Dedifferentiated amniotic fluid mesenchymal stem cell (primary cell): Measurements from ENCODE around the gene NKX1-2.

Source experiments
- DNase-seq: peaks from one replicate; pipeline ENCODE4 v3.0.0-alpha.2; 2016; ENCODE audit errors: extremely low spot score

NKX1-2 gene

DNA sequence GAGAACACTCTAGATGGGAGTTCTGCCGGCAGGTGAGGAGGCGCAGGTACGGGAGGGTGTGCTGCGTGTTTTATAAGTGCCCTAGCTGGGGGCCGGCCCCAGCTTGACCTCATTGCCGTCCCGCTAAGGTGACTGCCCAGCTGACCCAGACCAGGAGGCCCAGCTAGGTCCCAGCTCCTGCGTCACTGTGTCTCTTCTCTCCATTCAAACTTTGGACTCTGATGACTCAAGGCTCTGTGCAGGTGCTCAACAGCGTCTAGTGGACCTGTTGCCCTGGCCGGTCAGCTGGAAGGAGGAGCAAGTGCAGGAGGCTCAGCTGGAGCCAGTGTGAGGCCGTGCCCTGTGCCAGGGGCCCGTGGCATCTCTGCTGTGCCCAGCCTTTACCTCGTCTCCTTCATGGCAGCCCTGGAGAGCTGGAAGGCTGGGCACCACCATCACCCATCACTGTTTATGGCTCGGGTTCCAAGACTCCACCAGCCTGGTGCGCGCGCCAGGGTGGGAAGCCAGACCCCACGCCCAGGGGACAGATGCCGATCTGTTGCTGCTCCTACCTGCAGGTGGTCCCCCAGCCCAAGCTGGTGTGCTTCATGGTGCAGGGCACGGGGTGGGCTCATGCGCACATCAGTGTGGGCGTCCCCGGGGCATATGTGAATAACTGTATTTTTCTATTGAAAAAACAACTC lies 26.3 kb upstream of the NKX1-2 start:
- no peak for DNase-seq

DNA sequence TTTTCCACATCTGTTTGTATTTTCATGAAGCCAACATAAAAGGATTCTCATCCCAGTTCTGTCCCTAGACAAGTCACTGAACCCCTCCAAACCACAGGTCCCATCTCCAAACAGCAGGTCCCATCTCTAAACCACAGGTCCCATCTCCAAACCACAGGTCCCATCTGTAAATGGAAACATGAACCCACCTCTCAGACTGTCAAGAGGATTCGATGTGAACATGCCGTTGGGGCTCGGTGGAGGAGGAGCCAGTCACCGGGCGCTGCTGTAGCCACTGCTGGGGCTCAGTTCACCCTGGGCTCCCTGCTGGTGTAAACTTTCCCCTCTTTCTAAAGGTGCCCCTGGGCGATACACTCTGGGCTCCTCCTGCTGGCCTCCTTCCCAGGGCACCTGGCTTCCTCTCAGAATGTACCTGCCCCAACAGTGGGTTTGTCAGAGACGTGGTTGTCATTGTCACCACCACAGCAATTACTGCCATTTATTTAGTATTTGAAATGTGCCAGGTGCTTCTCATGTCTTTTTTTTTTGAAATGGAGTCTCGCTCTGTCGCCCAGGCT lies 24.8 kb upstream of the NKX1-2 start:
- DNase-seq = no peak

DNA sequence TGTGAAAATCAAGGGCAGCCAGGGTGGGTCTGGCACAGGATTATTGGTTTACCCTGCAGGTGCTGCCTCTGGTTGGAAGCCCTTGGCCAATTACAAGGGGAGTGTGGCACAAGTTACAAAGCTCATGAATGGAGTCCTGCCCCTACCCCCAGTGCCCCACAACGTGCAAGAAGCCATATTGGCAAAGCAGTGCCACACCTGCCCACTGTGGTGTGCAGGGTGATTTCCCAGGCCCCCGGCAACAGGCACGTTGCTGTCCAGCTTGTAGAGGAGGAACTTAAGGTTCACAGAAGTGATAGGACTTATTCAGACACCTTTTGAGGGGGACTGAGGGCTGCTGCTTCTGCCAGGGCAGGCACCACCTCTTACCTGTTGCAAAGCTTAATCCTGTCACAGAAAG lies 23.2 kb upstream of the NKX1-2 start:
- no peak for DNase-seq

DNA sequence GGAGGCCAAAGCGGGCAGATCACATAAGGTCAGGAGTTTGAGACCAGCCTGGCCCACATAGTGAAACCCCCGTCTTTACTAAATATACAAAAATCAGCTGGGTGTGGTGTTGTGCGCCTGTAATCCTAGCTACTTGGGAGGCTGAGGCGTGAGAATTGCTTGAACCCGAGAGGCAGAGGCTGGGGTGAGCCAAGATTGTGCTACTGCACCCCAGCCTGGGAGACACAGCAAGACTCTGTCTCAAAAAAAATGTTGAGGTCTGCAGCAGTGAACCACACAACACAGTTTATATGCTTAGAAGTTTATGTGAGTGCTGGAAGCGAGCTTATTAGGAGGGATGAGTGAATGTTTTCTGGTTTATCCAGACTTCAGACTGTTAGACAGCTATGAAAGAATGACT lies 22.2 kb upstream of the NKX1-2 start:
- no peak for DNase-seq

DNA sequence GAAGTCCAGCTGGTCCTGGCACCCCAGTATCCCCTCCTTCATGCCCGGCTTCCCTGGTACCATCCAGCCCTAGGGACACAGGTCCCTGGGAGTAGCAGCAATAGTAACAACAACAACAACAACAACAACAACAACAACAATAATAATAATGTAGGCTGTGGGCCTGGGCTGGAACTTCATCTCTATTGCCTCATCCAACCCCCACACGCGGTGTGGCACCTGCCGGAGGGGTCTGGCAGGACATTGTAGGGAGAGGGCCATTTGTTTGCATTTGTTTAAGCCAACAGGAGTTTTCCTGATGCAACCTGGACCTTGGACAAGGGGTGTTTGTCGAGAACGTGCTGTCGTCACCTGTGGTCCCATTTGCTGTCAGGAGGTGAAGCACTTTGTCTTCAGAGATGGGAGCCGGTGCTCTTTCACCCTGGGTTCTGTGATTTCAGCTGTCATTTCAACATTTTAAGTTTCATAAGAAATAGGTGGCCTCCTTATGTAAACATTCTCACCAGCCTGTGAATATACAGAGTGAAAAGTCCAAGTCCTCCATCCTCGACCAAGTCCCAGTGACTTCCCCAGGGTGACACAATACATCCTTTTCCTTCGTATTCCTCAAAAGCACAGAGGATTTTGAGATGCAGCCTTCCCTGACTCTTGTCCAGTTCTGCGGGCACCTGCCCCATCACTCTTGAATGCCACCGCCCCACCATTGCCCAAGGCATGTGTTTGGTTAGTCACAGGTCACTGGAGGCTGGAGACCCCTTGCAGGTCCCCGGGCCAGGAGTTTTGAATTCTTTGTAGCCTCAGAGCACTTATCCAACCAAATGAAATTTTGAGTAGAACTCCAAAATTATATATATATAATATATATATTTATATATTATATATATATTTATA lies 21.0 kb upstream of the NKX1-2 start:
- DNase-seq = no peak

DNA sequence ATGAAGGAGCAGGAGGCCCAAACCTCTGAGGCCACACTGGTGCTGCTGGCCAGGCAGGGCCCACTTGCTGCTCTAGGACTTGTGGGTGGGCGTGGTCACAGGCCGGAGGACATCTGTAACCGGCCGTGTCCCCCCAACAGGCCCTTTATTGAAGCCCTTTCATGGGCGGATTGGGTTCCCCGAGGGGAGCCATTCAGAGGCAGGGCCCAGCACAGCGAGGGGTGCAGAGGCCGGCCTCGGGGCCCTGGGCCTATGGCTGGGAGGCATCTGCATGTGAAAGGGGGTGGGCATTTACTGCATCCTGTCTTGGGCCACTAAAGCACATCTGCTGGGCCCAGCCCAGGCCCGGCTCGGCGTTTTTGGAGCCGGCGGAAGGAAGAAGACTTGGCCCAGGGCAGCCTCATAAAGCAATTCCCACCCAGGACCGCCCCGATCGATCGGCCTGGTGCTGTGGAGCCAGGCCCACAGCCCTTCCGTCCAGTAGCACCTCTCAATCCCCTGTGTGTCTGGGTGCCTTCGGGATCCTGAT lies 20.2 kb upstream of the NKX1-2 start:
- DNase-seq = no peak

DNA sequence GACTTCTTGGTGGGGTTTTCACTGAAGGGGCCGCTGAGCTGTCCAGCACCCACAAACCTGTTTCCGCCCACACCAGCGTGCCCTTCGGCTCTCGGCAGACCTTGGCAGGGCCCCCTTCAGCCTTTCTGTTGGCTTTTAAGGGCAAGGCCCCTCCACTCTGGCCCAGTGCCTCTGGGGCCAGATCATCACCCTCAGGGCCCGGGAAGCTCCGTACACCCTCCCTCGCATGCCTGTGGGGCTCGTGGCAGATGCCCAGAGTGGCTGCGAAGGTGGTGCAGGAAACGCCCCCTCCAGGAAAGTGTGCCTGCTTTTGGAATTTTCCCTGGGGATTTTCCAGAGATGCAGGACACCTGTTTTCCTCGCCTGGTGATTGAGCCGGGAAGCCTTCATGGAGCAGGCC lies 18.8 kb upstream of the NKX1-2 start:
- no peak for DNase-seq

DNA sequence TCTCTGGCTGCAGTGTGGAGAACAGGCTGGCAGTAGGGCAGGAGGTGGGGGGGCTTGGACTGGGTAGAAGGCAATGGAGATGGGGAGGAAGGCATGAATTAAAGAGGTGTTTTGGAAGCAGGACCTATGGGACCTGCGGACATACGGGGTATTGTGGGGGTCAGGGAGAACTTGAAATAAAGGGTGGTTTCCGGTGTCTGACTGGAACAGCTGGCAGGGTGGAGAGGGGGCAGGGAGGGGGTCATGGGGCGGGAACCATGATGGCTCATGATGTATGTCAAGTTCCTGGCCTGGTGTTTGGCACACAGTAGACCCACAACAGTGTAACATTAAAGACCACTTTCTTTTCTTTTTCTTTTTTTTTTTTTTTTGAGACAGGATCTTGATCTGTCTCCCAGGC lies 17.3 kb upstream of the NKX1-2 start:
- DNase-seq = no peak

DNA sequence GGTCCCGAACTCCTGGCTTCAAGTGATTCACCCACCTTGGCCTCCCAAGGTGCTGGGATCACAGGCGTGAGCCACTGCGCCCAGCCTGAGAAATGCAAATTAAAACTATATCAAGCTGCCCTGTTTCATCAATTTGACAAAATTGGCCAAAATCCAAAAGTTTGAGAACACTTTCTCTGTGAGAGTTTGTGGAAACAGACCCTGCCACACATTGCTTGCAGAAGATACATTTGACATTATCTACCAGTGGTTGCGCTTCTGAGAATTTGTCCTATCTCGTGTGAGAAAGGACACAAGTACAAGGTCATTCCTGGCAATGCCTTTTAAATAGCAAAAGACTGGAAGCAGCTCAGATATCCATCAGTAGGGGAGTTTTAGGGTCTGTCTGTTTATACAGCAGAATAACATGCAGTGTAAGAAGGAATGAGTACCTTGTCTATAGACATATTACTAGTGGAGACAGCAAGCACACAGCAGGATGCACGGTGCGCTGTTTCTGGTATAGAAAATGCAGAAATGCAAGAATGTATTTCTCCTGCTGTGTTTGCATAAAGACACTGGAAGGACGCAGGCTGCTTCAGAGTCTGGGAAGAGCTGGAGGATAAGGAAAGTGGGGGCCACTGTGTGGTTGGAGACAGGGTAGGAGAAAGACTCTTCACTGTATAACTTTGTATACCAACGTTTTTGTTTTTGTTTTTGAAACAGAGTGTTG lies 16.1 kb upstream of the NKX1-2 start:
- DNase-seq = no peak

DNA sequence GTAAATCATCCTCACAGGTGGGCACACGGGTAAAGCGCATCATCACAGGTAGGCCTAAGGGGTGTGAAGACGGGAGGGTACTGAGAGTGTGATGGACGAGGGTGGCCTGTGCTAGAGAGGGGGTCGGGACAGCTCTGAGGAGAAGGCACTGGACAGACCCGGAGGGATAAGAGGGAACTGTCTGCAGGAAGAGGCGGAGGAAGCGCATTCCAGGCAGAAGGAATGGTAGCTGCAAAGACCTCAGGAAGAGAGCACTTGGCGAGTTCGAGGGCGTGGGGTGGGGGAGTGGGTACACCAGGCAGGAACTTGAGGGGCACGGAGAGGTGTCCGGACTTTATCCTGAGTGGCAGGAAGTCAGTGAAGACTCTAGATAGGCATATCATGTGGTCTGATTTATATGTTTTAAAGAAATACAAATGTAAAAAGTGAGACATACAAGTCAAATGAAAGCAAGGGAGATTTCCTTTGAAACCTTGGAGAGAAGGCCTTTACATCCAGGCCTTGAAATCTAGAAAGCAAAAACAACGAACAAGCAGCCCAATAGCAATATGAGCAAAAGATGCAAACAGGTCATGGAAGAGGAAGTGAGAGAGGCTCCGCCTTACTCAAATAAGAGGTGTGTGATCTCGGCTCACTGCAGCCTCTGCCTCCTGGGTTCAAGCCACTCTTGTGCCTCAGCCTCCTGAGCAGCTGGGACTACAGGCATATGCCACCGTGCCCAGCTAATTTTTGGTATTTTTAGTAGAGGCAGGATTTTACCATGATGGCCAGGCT lies 15.4 kb upstream of the NKX1-2 start:
- DNase-seq = no peak

DNA sequence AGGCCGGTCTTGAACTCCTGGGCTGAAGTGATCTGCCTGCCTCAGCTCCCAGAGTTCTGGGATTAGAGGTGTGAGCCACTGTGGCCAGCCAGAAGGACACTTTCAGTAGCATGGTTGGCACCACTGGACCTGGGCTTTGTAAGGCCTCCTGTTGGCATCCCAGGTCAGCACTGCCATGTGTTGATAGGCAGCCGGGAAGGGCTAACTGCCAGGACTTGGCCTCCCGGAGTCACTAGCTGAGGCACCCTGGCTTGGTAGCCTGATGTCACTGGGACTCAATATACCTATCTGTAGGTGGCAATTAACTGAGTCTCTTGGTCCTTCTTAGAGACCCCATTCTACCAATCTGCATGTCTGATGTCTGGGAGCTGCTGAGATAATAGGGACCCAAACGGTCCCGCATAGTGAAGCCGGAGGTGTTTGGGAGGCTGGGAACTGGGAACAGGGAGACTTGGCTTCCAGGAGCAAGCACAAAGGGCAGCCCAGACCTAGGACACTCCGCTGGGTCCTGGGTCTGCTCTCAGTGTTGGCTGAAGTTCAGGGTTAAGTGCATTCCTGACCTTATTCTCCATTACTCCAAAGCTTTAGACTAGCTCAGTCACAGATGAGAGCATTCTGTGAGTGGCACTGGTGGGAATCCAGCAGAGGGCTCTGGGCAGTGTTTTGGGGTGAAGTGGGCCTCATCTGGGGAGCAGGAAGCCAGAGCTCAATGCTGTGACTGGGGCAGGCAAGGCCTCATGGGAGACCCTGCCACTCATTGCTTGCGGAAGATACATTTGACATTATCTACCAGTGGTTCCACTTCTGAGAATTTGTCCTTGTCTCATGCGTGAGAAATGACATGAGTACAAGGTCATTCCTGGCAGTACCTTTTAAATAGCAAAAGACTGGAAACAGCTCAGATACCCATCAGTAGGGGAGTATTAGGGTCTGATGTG lies 14.5 kb upstream of the NKX1-2 start:
- no peak for DNase-seq

DNA sequence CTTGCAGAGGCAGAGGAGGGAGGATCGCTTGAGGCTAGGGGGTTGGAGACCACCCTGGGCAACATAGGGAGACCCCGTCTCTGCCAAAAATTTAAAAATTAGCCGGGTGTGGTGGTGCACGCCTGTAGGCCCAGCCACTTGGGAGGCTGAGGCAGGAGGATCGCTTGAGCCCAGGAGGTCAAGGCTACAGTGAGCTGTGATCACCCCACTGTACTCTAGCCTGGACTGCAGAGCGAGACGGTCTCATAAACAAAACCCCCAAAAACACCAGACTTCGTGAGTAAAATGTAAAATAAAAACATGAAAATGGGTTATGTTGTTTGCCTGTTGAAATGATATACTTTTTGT lies 12.5 kb upstream of the NKX1-2 start:
- no peak for DNase-seq

DNA sequence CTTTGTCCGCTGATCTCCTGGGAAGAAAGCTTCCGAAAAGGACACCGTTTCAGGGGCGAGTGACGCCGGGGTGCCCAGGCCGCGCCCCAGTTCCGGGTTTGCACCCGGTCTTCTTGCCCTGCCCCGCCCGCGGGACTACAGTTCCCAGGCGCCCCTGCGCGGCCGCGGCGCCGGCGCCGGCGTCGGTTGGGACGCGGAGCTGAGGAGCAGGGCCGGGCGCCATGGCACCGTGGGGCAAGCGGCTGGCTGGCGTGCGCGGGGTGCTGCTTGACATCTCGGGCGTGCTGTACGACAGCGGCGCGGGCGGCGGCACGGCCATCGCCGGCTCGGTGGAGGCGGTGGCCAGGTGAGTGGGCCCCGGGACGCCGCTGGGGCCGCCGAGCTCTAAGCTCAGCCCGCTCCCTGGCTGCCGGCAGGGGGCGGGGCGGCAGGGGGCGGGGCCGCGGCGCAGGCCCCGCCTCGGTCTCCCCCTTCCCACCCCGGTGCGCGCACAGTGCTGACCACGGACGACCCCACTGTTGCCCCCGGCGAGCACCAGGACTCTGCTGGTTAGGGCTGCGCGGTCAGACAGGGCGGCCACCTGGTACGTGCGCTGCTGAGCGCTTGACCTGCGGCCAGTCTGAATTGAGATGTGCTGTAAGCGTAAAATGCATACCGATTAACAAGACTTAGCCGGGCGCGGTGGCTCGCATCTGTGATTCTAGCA lies 12.0 kb upstream of the NKX1-2 start, which contains the start of gene LHPP:
Gene LHPP, plus strand, starts transcription at position 182 of the 706 bp plus-strand sequence. Its CDS starts 40 bp downstream, at position 222.
- peak; percentile 60 for DNase-seq

DNA sequence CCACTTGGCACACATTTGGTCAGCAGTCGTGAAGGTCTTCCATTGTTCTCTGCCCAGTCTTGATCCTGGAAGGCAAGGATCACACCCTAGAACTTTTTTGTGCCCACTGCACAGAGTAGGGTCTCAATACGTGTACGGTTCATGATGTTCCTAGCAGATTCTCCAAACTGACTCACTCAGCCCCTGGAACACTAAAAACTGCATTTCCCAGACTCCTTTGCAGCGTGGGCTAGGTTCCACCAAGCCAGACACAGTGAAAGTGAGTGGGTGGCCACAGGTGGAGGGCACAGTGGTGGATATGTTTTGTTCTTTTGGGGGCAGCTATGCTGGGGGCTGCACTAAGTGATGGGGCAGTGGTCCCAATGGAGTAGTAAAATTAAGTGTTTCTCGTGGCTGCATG lies 10.3 kb upstream of the NKX1-2 start:
- no peak for DNase-seq

DNA sequence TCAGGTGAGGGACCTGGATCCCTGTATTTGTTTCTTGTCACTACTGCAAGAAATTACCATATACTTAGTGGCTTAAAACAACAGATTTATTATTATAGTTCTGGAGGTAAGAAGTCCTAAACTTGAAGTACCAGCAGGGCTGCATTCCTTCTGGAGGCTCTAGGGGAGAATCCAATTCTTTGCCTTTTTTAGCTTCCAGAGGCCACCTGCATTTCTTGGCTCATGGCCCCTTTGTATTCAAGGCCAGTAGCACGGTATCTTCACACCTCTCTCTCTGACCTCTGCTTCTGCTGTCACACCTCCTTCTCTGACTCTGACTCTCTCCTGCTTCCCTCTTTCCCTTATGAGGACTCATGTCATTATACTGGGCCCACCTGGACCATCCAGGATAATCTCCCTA lies 9.6 kb upstream of the NKX1-2 start:
- no peak for DNase-seq

DNA sequence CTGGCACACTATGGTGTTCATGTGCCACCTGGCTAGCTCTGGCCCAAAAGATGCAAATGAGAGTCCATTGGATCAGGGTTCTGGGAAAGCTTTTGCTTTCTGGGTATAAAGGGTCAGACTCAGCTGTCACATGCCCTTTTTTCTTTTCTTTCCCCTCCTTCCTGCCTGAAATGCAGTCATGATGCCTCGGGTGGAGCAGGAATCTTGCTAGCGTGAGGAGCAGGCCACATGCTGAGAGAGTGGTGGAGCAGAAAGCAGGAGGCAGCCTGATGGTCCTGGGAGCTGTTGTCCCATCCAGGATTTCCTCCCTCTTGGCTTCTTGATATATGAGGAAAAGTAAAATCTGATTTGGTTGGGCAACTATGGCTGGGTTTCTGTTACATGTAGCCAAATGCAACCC lies 9.1 kb upstream of the NKX1-2 start:
- DNase-seq = no peak

DNA sequence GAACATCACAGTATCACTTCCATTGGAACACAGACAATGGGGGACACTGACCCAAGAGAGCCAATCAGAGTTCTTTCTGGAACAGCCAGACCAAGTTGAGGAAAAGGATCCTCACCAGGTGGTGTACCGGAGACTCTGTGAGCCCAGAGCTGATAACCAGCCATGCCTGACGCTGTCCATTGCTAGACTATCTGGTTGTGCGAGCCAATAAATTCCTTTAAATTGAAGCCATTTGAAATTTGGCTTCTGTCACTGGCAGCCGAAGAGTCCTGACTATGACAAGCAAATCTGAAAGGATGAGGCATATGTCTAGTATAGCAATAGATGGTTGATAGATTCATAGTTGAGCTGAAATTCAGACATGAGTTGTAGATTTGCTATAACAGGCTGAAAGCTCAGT lies 8.6 kb upstream of the NKX1-2 start:
- DNase-seq = no peak

DNA sequence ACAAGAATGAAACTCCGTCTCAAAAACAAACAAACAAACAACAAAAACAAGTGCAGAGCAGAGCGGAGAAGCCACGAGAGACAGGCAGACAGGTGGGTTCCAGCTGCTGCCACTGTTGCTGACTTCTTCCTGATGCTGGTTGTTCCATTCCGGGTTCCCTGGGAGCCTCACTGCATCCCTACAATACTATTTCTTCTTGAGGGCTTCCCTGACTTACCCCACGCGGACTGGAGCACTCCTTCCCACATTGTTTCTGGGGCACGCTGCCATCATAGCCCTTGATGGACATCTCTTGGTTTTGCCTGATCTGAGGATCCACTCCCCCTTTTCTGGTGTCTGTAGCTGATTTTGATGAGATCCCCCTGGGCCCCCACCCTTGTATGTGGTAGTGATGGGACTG lies 5.6 kb upstream of the NKX1-2 start:
- DNase-seq = no peak

DNA sequence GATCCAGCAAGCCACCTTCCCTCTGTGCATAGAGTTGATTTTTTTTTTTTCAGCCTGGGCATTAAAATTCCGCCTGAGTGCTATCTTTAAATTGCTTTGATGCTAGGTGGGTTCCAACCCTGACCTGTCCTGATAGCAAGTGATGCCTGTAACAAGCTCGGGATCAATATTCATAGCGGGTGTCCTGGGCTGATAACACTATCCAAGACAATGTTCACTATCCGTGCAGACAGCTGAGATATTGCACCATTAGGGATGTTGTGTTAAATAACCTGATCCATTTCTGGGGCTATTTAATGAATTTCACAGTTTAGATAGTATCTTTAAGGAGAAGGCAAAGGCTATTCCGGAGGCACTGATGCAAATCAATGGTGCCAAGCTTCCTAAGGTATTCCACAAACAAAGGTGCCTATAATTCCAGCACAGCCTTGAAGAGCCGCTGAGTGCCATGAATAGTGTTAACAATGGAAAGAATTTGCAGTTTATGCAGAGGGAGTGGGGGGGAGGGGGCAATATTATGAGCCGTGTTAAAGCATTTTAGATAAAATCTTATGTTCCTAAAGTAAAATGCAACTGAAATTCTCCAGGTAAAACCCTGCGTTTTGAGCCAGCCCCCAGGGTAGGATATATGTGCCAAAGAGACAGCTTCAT lies 4.2 kb upstream of the NKX1-2 start:
- DNase-seq = no peak
